Measurements from ENCODE around the gene NEK11.
A peak's percentile ranks its signal among the peaks of the same experiment; 100 is the strongest.
"Not testable (repeated sequence)": the region's sequence is repeated elsewhere in the genome, so short reads cannot be mapped to it uniquely, and the experiment has no call there.

Gene NEK11

GRCh38 chr3:131361464-131362421 is 335.1 kb downstream of the NEK11 start:
- peak; percentile 29 for DNase-seq

DNA sequence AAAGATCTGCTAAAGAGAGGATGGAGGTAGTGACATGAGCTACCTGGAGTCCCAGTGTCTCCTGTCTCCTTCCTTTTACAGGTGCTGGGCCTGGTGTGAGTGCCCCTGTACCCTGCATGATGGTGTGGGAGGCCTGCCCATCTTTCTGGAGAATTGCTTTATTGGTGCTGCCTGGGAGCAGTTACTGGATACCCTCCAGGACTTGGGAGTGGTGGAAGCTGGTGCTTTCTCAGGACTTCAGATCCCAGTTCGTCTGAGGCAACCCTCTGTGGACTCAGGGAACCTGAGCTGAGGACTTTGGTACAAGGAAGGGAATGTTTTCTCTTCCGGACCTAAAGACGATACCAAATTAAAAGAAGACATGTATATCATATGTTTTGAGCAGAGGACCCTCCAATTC is 336.6 kb downstream of the NEK11 start:
- no peak for DNase-seq

GRCh38 chr3:131370935-131371687 is 344.4 kb downstream of the NEK11 start:
- no peak for DNase-seq

GRCh38 chr3:131371688-131372066 is 345.0 kb downstream of the NEK11 start:
- DNase-seq = no peak

DNA sequence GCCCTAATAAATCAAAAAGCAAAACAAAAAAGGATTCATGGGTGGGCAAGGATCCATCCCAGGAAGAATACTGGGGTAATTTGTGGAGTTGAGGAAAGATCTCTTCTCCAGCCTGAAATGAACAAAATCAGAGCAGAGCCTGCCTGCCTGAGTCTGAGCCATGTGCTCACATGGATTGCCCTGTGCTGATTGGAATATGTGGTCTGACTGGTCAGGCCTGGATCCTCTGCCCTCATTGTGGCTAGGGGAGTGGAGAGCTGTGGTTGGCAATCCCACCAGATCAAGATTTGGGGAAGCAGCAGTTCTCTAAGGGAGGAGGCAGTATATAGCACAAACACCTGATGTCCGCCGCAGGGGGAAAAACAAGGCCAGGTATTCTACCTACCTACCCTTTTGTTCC is 348.1 kb downstream of the NEK11 start:
- DNase-seq = no peak

DNA sequence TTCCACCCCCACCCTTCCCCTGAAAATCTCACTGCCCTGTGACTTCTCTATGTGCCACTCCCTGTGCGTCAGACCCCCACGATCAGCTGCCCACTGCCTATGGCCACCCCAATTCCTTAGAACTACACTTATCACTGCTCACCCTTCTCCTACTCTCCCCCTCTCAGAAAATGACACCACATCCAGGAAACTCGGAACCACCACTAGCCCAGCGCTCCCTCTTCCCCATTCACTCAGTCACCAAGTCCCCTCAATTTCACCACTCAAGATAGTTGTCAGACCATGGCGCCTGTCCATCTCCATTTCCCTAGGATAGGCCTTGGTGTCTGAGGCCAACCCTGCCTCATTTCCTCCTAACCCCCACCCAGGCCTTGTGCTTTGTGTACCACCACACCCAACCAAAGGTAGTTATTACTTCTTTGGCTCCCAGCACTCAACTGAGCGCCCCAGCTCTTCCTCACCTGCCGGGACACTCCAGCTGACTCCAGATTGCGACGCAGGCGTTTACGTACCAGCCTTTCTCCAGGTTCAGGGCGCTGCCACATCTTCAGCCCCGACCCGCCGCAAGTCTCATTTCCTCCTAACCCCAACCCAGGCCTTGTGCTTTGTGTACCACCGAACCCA is 354.3 kb downstream of the NEK11 start:
- DNase-seq = not testable (repeated sequence)

GRCh38 chr3:131381445-131382291 is 355.0 kb downstream of the NEK11 start, which contains the start of gene NUDT16:
NUDT16 (plus strand) TSS chr3:131381774; CDS start chr3:131381805, 31 bp downstream.
- peak; percentile 98 for DNase-seq

DNA sequence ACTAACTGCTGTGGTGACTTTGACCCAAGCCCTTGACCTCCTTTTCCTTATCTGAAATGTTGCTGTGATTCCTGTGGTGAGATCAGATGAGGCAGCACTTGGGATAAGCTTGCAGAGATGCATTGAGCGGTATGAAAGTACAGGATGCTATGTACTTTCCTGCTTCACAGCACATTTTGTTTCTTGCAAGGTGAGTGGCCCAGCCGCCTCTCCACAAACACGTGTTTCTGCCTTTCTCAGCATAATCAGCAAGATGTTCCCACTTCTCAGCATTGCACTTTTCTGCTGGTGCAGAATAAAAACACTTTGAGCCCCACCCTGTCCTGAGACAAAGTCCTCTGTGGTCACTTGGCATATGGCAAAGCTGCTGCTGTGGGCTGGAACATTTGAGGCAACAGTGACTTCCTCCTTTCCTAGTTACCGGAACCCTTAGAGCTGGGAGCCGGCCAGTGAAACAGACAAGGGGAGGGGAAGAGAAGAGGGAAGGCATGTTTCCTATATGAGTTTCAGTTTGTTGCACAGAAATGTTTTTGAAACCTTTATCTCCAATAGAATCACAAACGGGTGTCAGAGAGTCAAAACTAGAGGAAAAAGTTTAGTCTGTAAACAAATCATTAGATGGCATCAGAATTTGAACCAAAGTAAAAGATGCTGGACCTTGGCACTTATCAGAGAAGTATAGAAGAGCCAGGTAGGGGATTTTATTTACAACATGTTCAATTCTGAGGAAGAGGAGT is 359.9 kb downstream of the NEK11 start:
- DNase-seq = no peak

- DNase-seq = no peak
These were observed 361.3 kb downstream of the NEK11 start for GRCh38 chr3:131387796-131388489.

- peak; percentile 27 for DNase-seq
These were observed 361.8 kb downstream of the NEK11 start for GRCh38 chr3:131388490-131388799.

- DNase-seq = no peak
These were observed 363.7 kb downstream of the NEK11 start for GRCh38 chr3:131390331-131390730.

DNA sequence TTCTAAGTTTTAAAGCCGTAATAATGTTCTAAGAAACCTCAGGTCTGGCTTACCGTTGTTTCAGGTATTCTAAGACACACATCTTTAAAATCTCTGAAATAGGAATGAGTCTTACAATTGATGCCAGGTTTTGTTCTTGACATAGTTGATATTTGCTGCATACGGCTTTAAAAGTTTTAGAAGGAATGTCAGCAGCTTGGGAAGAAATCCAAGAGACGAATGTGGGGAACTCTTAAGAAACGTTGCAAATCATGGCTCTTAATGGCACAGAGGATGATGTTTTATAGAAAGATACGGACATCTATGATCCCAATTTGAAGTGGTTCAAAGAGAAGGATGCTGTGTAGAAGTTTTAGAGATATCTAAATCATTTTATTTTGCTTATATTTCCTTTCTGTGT is 366.4 kb downstream of the NEK11 start:
- no peak for DNase-seq

DNA sequence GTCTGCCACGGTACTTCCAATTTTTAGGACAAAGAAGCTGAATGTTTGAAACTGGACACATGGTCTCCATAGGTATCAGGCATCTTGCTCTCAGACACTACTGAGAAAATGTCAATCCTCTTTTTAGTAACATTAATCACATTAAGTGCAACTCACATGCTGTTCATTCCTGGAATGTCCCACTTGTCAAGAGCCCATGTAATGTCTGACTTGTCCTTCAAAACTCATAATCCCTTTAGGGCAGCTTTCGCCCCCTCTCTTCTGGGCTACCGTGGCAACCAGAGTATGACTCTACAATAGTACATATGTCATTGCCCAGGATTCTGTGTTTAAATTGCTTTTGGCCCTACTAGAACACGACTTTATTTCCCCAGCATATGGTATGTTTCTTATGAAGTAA is 367.2 kb downstream of the NEK11 start:
- peak; percentile 29 for DNase-seq

- no peak for DNase-seq
These were observed 367.7 kb downstream of the NEK11 start for GRCh38 chr3:131394400-131394799.

DNA sequence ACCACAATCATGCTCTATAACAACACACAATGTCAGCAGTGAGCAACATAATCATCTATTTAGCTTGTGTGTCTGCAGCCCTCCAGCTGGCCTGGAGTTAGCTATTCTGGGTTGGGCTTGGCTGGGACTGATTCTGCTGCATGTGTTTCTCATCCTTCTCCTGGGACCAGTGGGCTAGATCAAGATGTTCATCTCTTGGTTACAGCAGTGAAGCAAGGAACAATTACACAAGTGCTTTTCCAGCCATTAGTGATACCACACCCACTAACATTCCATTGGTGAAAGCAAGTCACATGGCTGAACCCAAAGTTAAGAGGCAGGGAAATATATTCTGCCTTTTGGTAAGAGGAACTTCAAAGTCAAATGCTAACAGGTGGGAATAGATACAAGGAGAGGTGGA is 369.5 kb downstream of the NEK11 start:
- DNase-seq = no peak

- DNase-seq = no peak
These were observed 371.2 kb downstream of the NEK11 start for GRCh38 chr3:131397889-131398288.
